GM12872 (cell line): ENCODE data around the gene YBX3.

Experiments
- TF ChIP-seq, protein P1 (sequence below): IDR thresholded peaks from 3 replicates; pipeline ENCODE4 v1.5.1; 2011; ENCODE audit warnings: low read depth, mild to moderate bottlenecking, low read length, moderate library complexity; ENCODE audit not compliant: insufficient read depth

The YBX3 gene

GRCh38 chr12:10721651-10722501 lies 1.2 kb downstream of the YBX3 start:
- TF ChIP-seq, protein P1, sequence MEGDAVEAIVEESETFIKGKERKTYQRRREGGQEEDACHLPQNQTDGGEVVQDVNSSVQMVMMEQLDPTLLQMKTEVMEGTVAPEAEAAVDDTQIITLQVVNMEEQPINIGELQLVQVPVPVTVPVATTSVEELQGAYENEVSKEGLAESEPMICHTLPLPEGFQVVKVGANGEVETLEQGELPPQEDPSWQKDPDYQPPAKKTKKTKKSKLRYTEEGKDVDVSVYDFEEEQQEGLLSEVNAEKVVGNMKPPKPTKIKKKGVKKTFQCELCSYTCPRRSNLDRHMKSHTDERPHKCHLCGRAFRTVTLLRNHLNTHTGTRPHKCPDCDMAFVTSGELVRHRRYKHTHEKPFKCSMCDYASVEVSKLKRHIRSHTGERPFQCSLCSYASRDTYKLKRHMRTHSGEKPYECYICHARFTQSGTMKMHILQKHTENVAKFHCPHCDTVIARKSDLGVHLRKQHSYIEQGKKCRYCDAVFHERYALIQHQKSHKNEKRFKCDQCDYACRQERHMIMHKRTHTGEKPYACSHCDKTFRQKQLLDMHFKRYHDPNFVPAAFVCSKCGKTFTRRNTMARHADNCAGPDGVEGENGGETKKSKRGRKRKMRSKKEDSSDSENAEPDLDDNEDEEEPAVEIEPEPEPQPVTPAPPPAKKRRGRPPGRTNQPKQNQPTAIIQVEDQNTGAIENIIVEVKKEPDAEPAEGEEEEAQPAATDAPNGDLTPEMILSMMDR: no peak

GRCh38 chr12:10720974-10721650 lies 2.0 kb downstream of the YBX3 start:
- TF ChIP-seq, protein P1: no peak

DNA sequence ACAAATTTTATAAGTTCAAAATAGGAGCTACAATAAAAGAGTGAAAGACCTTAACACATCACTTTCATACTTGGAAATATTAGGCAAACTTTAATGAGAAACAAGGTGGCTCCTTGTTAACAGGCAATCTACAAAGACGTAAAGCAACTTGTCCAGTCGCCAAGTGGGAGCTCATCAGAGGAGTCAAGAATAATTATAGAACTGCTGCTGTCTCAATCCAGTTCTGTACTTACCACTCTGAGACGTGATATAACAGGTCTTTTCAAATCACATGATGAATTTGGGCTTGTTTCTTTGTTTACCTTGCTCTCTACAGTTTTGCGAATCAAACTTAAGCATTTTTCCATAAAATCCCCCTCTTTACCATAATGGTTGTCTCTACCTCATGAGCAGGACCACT lies 3.6 kb downstream of the YBX3 start:
- TF ChIP-seq, protein P1: no peak

GRCh38 chr12:10718279-10718821 lies 4.8 kb downstream of the YBX3 start:
- TF ChIP-seq, protein P1: no peak

GRCh38 chr12:10717410-10717809 lies 5.7 kb downstream of the YBX3 start:
- TF ChIP-seq, protein P1: no peak

GRCh38 chr12:10716704-10717315 lies 6.3 kb downstream of the YBX3 start:
- TF ChIP-seq, protein P1: no peak

DNA sequence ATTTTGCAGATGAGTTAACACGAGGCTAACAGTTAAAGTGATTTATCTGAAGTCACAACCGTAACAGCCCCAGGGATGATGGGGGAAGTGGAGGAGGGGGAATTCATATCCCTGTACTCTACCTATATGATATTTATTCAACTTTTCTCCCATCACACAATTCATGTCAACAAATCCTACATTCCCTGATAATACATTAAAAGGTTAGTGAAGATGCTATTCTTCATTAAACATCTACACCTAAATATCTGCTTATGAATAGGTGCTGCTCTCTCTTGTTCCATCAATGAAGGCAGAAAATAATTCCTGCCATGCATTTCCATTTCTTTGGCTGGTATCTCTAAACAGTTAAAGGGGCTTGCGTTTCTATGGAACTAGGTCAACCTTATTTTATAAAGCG lies 6.8 kb downstream of the YBX3 start:
- TF ChIP-seq, protein P1: no peak
